ENCODE measurements around the gene SP5. TPM values are rescaled to one million over a fixed set of nuclear protein-coding genes. Genes with fewer than 3 reads are reported as not detected.

Gene SP5
- polyA plus RNA-seq, 1 of the 3 experiments (the other 2 are of a cell fraction), result not detected

DNA sequence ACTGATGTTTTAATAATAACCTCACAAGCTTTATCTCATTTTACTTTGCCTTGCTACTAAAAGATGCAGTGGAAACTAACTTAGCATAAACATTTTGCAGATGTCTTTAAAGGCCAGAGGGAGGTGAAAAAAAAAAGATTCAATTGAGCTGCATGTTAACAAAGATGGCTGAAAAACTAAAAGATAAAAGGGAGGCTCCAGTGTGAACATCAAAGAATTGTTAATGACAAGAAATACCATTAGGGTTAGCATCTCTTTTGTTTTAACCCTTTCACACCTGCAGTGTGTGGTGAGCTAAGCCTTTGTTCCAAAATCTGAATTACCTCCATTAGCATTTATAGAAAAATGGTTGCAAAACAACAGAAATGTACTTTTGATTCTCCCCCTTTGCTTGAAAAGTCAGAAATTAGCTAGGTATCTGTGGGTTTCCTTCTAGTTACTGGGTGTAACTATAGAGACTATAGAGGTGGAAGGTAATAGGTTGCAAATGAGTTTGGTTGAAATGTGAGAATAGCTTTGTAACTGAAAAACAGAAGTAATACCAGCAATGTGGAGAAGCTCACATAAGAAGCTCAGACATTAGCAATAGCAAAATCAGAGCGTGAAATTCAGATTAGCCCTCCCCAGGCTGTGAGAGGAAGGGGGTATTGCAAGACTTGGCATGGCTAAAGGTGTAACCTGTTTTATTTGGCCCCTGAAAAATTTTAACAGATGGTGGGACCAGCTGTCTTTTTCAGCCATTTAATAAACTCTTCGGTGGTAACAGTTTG is 34.8 kb upstream of the SP5 start:
- H3K4me2 ChIP-seq, result no peak overlapping the region
- no peak for DNase-seq
- no peaks in the 10 kb centered on the region for H4K20me1 ChIP-seq (ENCODE audit: insufficient read depth)
- ChIA-PET POLR2A (no interaction called here), CTCF (interaction anchor here (1.1 to 1.3 kb wide), 2 partner anchors 36 to 445 kb away, joined by 3 read pairs; no protein-coding TSS in a partner anchor)
- 37% methylated on average over 2 of the region's 2 CpGs for WGBS (ENCODE audit: low lambda C conversion rate)
- H3K4me3 ChIP-seq (ENCODE audit: low read depth in 2 of 2, low read length in 1 of 2), result no peak overlapping the region
- no peaks in the 10 kb centered on the region for H3K27me3 ChIP-seq (ENCODE audit: insufficient read depth)
- TF ChIP-seq GATA2 (CRISPR knock-in tag; IDR thresholded peaks at IDR 0.05), result no peak
- TF ChIP-seq RCOR1 (IDR thresholded peaks at IDR 0.05; ENCODE audit: low read length), result no peak
- no peak for TF ChIP-seq FOXM1 (IDR thresholded peaks at IDR 0.05; ENCODE audit: low read depth)
- TF ChIP-seq SMC3 (IDR thresholded peaks at IDR 0.05; ENCODE audit: low read depth, low read length), result no peak
- TF ChIP-seq GABPA (IDR thresholded peaks at IDR 0.05; ENCODE audit: low read depth), result no peak
- TF ChIP-seq NFIC (IDR thresholded peaks at IDR 0.05; ENCODE audit: borderline replicate concordance), result no peak
- no peak for TF ChIP-seq FOXJ3 (CRISPR knock-in tag; IDR thresholded peaks at IDR 0.05)
- H3K27ac ChIP-seq (ENCODE audit: low read depth in 2 of 2, low read length in 1 of 2), result no peak overlapping the region
- H3K9ac ChIP-seq, result no peak overlapping the region
- no peaks in the 10 kb centered on the region for H3K36me3 ChIP-seq (replicated peaks in 1 of 2; ENCODE audit: control insufficient read depth in 1 of 2, insufficient read depth in 2 of 2, low read length in 1 of 2)
- H2AFZ ChIP-seq (ENCODE audit: low read depth), result no peak overlapping the region
- no peaks in the 10 kb centered on the region for H3K4me1 ChIP-seq (ENCODE audit: control insufficient read depth in 1 of 2, insufficient read depth in 2 of 2, low read depth in 1 of 2, low read length in 1 of 2)
- H3K9me3 ChIP-seq, result no peaks in the 10 kb centered on the region
- no peaks in the 10 kb centered on the region for H3K79me2 ChIP-seq (ENCODE audit: insufficient read depth)
- no peaks in the 10 kb centered on the region for H3K9me2 ChIP-seq
- H3F3A ChIP-seq (replicated peaks; ENCODE audit: insufficient read depth), result no peaks in the 10 kb centered on the region

DNA sequence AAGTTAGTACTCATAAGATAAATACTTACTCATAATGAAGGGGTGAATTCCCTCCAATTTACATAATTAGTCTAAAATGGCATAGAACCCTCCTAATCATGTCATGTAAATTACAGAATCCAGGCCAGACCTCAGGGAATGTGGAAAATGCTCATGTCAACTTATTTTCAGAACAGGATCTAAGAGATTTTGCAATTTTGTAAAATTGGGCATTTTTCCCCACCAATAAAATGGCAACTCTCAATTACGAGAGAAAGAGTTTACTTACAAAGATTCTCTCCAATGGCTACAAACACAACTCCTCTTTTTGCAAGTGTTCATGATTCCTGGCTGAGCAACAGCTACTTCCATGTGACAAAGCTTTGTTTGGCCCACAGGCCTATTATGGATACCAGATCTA is 33.8 kb upstream of the SP5 start:
- H3K27ac ChIP-seq (ENCODE audit: low read depth in 2 of 2, low read length in 1 of 2), result no peak overlapping the region
- no peak for DNase-seq
- H3K9me2 ChIP-seq, result no peaks in the 10 kb centered on the region
- H3K9ac ChIP-seq, result no peak overlapping the region
- no peak overlapping the region for H2AFZ ChIP-seq (ENCODE audit: low read depth)
- no peaks in the 10 kb centered on the region for H3K9me3 ChIP-seq
- no peaks in the 10 kb centered on the region for H4K20me1 ChIP-seq (ENCODE audit: insufficient read depth)
- H3K4me3 ChIP-seq (ENCODE audit: low read depth in 2 of 2, low read length in 1 of 2), result no peak overlapping the region
- no peaks in the 10 kb centered on the region for H3K79me2 ChIP-seq (ENCODE audit: insufficient read depth)
- H3K27me3 ChIP-seq (ENCODE audit: insufficient read depth), result no peaks in the 10 kb centered on the region
- no peak overlapping the region for H3K4me2 ChIP-seq
- no peak for TF ChIP-seq FOSL2 (IDR thresholded peaks at IDR 0.05; ENCODE audit: borderline replicate concordance, low read depth)
- WGBS (ENCODE audit: low lambda C conversion rate), result 56% methylated on average over 1 of the region's 1 CpG
- CTCF ChIA-PET, result no interaction called here
- H3K4me1 ChIP-seq (ENCODE audit: control insufficient read depth in 1 of 2, insufficient read depth in 2 of 2, low read depth in 1 of 2, low read length in 1 of 2), result no peaks in the 10 kb centered on the region
- no peaks in the 10 kb centered on the region for H3K36me3 ChIP-seq (replicated peaks in 1 of 2; ENCODE audit: control insufficient read depth in 1 of 2, insufficient read depth in 2 of 2, low read length in 1 of 2)
- no peaks in the 10 kb centered on the region for H3F3A ChIP-seq (replicated peaks; ENCODE audit: insufficient read depth)
- POLR2A ChIA-PET, result no interaction called here

DNA sequence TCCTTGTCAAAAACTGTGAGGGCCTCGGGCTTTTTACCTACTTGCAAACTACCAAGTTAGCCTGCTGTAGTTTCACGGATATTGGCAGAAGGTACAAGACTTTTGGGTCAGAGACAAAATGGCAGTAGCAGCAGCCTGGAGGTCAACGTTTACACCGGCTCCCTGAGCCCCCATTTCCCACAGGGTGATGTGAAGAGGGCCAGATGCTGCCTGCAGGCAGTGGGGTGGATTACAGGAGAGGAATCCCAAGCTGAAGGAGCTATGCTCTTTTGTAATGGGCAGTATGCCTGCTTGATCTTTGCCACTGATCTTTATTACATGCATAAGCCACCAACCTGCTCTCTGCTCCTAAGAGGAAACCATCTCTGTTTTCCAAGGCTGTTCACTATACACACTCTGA is 29.5 kb upstream of the SP5 start:
- Histone ChIP-seq H3K79me2 (ENCODE audit: insufficient read depth) (no peaks in the 10 kb centered on the region), H3K27ac (ENCODE audit: low read depth in 2 of 2, low read length in 1 of 2) (no peak overlapping the region), H3K9me2 (no peaks in the 10 kb centered on the region), H3K9ac (no peak overlapping the region), H3K36me3 (replicated peaks in 1 of 2; ENCODE audit: control insufficient read depth in 1 of 2, insufficient read depth in 2 of 2, low read length in 1 of 2) (no peaks in the 10 kb centered on the region), H3K4me1 (ENCODE audit: control insufficient read depth in 1 of 2, insufficient read depth in 2 of 2, low read depth in 1 of 2, low read length in 1 of 2) (no peaks in the 10 kb centered on the region), H3K4me3 (ENCODE audit: low read depth in 2 of 2, low read length in 1 of 2) (no peak overlapping the region), H3K9me3 (no peaks in the 10 kb centered on the region), H3F3A (replicated peaks; ENCODE audit: insufficient read depth) (no peaks in the 10 kb centered on the region), H4K20me1 (ENCODE audit: insufficient read depth) (no peaks in the 10 kb centered on the region), H3K4me2 (no peak overlapping the region), H2AFZ (ENCODE audit: low read depth) (no peak overlapping the region), H3K27me3 (ENCODE audit: insufficient read depth) (no peaks in the 10 kb centered on the region)
- no peak for DNase-seq
- ChIA-PET POLR2A (no interaction called here), CTCF (no interaction called here)
- 17% methylated on average over 4 of the region's 4 CpGs for WGBS (ENCODE audit: low lambda C conversion rate)
- TF ChIP-seq ELF1 (IDR thresholded peaks at IDR 0.05), result no peak
- no peak for TF ChIP-seq RFX5 (IDR thresholded peaks at IDR 0.05; ENCODE audit: low read length)
- TF ChIP-seq, protein P1, sequence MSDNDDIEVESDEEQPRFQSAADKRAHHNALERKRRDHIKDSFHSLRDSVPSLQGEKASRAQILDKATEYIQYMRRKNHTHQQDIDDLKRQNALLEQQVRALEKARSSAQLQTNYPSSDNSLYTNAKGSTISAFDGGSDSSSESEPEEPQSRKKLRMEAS (IDR thresholded peaks at IDR 0.05; ENCODE audit: low read depth), result no peak
- TF ChIP-seq RAD21 (IDR thresholded peaks at IDR 0.05; ENCODE audit: low read length), result no peak
- no peak for TF ChIP-seq SIN3A (IDR thresholded peaks at IDR 0.05; ENCODE audit: borderline replicate concordance, low read depth, low read length)
- TF ChIP-seq, protein P2, sequence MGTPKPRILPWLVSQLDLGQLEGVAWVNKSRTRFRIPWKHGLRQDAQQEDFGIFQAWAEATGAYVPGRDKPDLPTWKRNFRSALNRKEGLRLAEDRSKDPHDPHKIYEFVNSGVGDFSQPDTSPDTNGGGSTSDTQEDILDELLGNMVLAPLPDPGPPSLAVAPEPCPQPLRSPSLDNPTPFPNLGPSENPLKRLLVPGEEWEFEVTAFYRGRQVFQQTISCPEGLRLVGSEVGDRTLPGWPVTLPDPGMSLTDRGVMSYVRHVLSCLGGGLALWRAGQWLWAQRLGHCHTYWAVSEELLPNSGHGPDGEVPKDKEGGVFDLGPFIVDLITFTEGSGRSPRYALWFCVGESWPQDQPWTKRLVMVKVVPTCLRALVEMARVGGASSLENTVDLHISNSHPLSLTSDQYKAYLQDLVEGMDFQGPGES (IDR thresholded peaks at IDR 0.05; ENCODE audit: low read depth, low read length), result no peak
- TF ChIP-seq NRF1 (IDR thresholded peaks at IDR 0.05; ENCODE audit: low read depth, low read length), result no peak
- no peak for TF ChIP-seq FOXJ3 (CRISPR knock-in tag; IDR thresholded peaks at IDR 0.05)
- TF ChIP-seq GABPA (IDR thresholded peaks at IDR 0.05; ENCODE audit: low read depth), result no peak
- TF ChIP-seq GATA2 (CRISPR knock-in tag; IDR thresholded peaks at IDR 0.05), result no peak
- no peak for TF ChIP-seq YY1 (IDR thresholded peaks at IDR 0.05; ENCODE audit: low read depth)
- no peak for TF ChIP-seq FOXM1 (IDR thresholded peaks at IDR 0.05; ENCODE audit: low read depth)
- TF ChIP-seq, protein P3, sequence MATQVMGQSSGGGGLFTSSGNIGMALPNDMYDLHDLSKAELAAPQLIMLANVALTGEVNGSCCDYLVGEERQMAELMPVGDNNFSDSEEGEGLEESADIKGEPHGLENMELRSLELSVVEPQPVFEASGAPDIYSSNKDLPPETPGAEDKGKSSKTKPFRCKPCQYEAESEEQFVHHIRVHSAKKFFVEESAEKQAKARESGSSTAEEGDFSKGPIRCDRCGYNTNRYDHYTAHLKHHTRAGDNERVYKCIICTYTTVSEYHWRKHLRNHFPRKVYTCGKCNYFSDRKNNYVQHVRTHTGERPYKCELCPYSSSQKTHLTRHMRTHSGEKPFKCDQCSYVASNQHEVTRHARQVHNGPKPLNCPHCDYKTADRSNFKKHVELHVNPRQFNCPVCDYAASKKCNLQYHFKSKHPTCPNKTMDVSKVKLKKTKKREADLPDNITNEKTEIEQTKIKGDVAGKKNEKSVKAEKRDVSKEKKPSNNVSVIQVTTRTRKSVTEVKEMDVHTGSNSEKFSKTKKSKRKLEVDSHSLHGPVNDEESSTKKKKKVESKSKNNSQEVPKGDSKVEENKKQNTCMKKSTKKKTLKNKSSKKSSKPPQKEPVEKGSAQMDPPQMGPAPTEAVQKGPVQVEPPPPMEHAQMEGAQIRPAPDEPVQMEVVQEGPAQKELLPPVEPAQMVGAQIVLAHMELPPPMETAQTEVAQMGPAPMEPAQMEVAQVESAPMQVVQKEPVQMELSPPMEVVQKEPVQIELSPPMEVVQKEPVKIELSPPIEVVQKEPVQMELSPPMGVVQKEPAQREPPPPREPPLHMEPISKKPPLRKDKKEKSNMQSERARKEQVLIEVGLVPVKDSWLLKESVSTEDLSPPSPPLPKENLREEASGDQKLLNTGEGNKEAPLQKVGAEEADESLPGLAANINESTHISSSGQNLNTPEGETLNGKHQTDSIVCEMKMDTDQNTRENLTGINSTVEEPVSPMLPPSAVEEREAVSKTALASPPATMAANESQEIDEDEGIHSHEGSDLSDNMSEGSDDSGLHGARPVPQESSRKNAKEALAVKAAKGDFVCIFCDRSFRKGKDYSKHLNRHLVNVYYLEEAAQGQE (IDR thresholded peaks at IDR 0.05; ENCODE audit: low read depth, low read length), result no peak
- no peak for TF ChIP-seq JUND (IDR thresholded peaks at IDR 0.05)

Measured in SK-N-SH (cell line).